PC-9 (cell line): ENCODE measurements around the gene SEMA6D. TPM values are rescaled to one million over a fixed set of nuclear protein-coding genes. Genes with fewer than 3 reads are reported as not detected.

Source experiments
- BruUV-seq: library from RNA; stranded (reverse); fragments of 400-500 nt; replicated peaks from 2 replicates; lab custom pipeline; 2021; lab: Mats Ljungman, UMichigan
- CTCF ChIA-PET: fragments of 300-600 bp; sonication (Branson Sonifier 250); formaldehyde crosslinking; loops from one replicate; lab custom pipeline; 2022; ENCODE audit warnings: antibody characterized with exemption; lab: Charles Lee
- POLR2A ChIA-PET: fragments of 300-600 bp; sonication (Branson Sonifier 250); formaldehyde crosslinking; loops from one replicate; lab custom pipeline; 2022; ENCODE audit warnings: antibody characterized with exemption; ENCODE audit not compliant: unreplicated experiment; lab: Charles Lee
- DNase-seq, 2 experiments: peaks; one replicate each; pipeline versions ENCODE4 v3.0.0 to v3.0.0-alpha.2; 2015 to 2022; ENCODE audit warnings: mixed read lengths in 1 of 2
- H2AFZ ChIP-seq: fragments of 200-600 bp; sonication (generic); 2 replicates; pipeline ENCODE4 v1.8.1; 2017; ENCODE audit warnings: antibody characterized with exemption
- H3F3A ChIP-seq: fragments of 200-600 bp; sonication (generic); 2 replicates; pipeline ENCODE4 v1.8.1; 2017; ENCODE audit warnings: antibody characterized with exemption, mild to moderate bottlenecking, low read depth; ENCODE audit not compliant: insufficient read depth
- H3K27ac ChIP-seq: fragments of 200-600 bp; sonication (generic); 2 replicates; pipeline ENCODE4 v1.6.1; 2016; ENCODE audit warnings: mixed run types
- H3K27me3 ChIP-seq: fragments of 200-600 bp; sonication (generic); 2 replicates; pipeline ENCODE4 v1.6.1; 2016; ENCODE audit warnings: low read depth, mixed run types; ENCODE audit not compliant: insufficient read depth
- H3K36me3 ChIP-seq: fragments of 200-600 bp; sonication (generic); 2 replicates; pipeline ENCODE4 v1.6.1; 2016; ENCODE audit warnings: low read depth, mixed run types
- H3K4me1 ChIP-seq: fragments of 200-600 bp; sonication (generic); replicated peaks from 2 replicates; pipeline ENCODE4 v1.6.1; 2016; ENCODE audit warnings: mixed run types; ENCODE audit not compliant: insufficient read depth
- H3K4me2 ChIP-seq: fragments of 200-600 bp; sonication (generic); 2 replicates; pipeline ENCODE4 v1.6.1; 2017; ENCODE audit warnings: mixed run types
- H3K4me3 ChIP-seq: fragments of 200-600 bp; sonication (generic); 2 replicates; pipeline ENCODE4 v1.6.1; 2016; ENCODE audit warnings: mixed run types
- H3K79me2 ChIP-seq: fragments of 200-600 bp; sonication (generic); 2 replicates; pipeline ENCODE4 v1.6.1; 2017; ENCODE audit warnings: low read depth, mixed run types
- H3K9me2 ChIP-seq: fragments of 200-600 bp; sonication (generic); 2 replicates; pipeline ENCODE4 v1.8.1; 2017; ENCODE audit warnings: mild to moderate bottlenecking; ENCODE audit not compliant: insufficient read depth
- H3K9me3 ChIP-seq: fragments of 200-600 bp; sonication (generic); 2 replicates; pipeline ENCODE4 v1.8.1; 2016; ENCODE audit warnings: low read depth; ENCODE audit not compliant: insufficient read depth
- H4K20me1 ChIP-seq: fragments of 200-600 bp; sonication (generic); 2 replicates; pipeline ENCODE4 v1.8.1; 2017; ENCODE audit not compliant: insufficient read depth
- CTCF ChIP-seq: fragments of 200-600 bp; sonication (generic); conservative IDR thresholded peaks from 2 replicates; pipeline ENCODE4 v1.6.1; 2017; ENCODE audit warnings: mixed run types, antibody characterized with exemption, mild to moderate bottlenecking, moderate library complexity
- EZH2 ChIP-seq: fragments of 200-600 bp; sonication (generic); IDR thresholded peaks from 2 replicates; pipeline ENCODE4 v1.8.0; 2017; ENCODE audit warnings: antibody characterized with exemption, low read depth
- intact Hi-C: fragments of 100-400 bp; cut with micrococcal nuclease; formaldehyde crosslinking; loops from one replicate; pipeline ENCODE4 v1.10.0; 2022; ENCODE audit not compliant: unreplicated experiment
- total RNA-seq: library from RNA; stranded (reverse); gene quantifications from 2 replicates; pipeline ENCODE4 v1.2.3, GENCODE V29; 2021

Gene SEMA6D
- total RNA-seq, 1 experiment from 2014 or later: not detected

- Histone ChIP-seq H3K9me3 (no peaks in the 10 kb centered on the region), H2AFZ (no peak overlapping the region), H3K36me3 (no peaks in the 10 kb centered on the region), H3K79me2 (no peaks in the 10 kb centered on the region), H3K4me1 (peaks cover 11% of the 10 kb centered on the region; the same call in 1 of the 2 replicates), H3K4me2 (no peak overlapping the region), H3F3A (no peaks in the 10 kb centered on the region), H3K4me3 (no peak overlapping the region), H3K27ac (no peak overlapping the region), H3K9me2 (no peaks in the 10 kb centered on the region), H4K20me1 (no peaks in the 10 kb centered on the region), H3K27me3 (no peaks in the 10 kb centered on the region)
- CTCF ChIA-PET: no interaction called here
- intact Hi-C loops: no loop called here
- DNase-seq: no peak
- BruUV-seq: no TSS peak
- POLR2A ChIA-PET: no interaction called here
- TF ChIP-seq CTCF: no peak
Measured at GRCh38 chr15:47813748-47814384, 96.6 kb downstream of the SEMA6D start.

GRCh38 chr15:47814620-47815019, 97.3 kb downstream of the SEMA6D start:
- Histone ChIP-seq H3K4me1 (peaks cover 11% of the 10 kb centered on the region; the same call in 1 of the 2 replicates), H3K36me3 (no peaks in the 10 kb centered on the region), H3K27ac (no peak overlapping the region), H3K9me3 (no peaks in the 10 kb centered on the region), H3K79me2 (no peaks in the 10 kb centered on the region), H4K20me1 (no peaks in the 10 kb centered on the region), H2AFZ (no peak overlapping the region), H3K4me2 (no peak overlapping the region), H3K4me3 (no peak overlapping the region), H3K9me2 (no peaks in the 10 kb centered on the region), H3K27me3 (no peaks in the 10 kb centered on the region), H3F3A (no peaks in the 10 kb centered on the region)
- no TSS peak for BruUV-seq
- intact Hi-C loops: no loop called here
- CTCF ChIA-PET: no interaction called here
- no peak for DNase-seq
- no peak for TF ChIP-seq CTCF
- TF ChIP-seq EZH2: no peak
- POLR2A ChIA-PET: interaction anchor here (0.6 kb wide), 1 partner anchor 815 kb away, joined by 4 read pairs; no protein-coding TSS in a partner anchor

GRCh38 chr15:47817969-47818548, 100.8 kb downstream of the SEMA6D start:
- H3K4me1 ChIP-seq: no peaks in the 10 kb centered on the region
- intact Hi-C loops: no loop called here
- H3K4me2 ChIP-seq: no peak overlapping the region
- H3K27ac ChIP-seq: no peak overlapping the region
- no peaks in the 10 kb centered on the region for H3F3A ChIP-seq
- H4K20me1 ChIP-seq: no peaks in the 10 kb centered on the region
- no peaks in the 10 kb centered on the region for H3K79me2 ChIP-seq
- CTCF ChIA-PET: no interaction called here
- no TSS peak for BruUV-seq
- no peak for TF ChIP-seq CTCF
- TF ChIP-seq EZH2: no peak
- H3K36me3 ChIP-seq: no peaks in the 10 kb centered on the region
- no peaks in the 10 kb centered on the region for H3K27me3 ChIP-seq
- no peak overlapping the region for H2AFZ ChIP-seq
- no peak for DNase-seq
- POLR2A ChIA-PET: no interaction called here
- no peaks in the 10 kb centered on the region for H3K9me3 ChIP-seq
- H3K4me3 ChIP-seq: no peak overlapping the region
- no peaks in the 10 kb centered on the region for H3K9me2 ChIP-seq
